ENCODE results near the gene ARAP2. TPM values are rescaled to one million over a fixed set of nuclear protein-coding genes. Genes with fewer than 3 reads are reported as not detected.
"Not testable (repeated sequence)": the region's sequence is repeated elsewhere in the genome, so short reads cannot be mapped to it uniquely, and the experiment has no call there.

ARAP2 gene
- total RNA-seq, 1 experiment from 2014 or later = not detected

GRCh38 chr4:36196145-36196913 lies 48.0 kb downstream of the ARAP2 start:
- no peak for DNase-seq (ENCODE audit: low spot score)
- in situ Hi-C loops (cut with HindIII; ENCODE audit: low sequenced_read_pairs) = no loop called here

GRCh38 chr4:36192922-36193321 lies 51.4 kb downstream of the ARAP2 start:
- DNase-seq (ENCODE audit: low spot score) = no peak
- in situ Hi-C loops (cut with HindIII; ENCODE audit: low sequenced_read_pairs) = no loop called here

GRCh38 chr4:36189511-36190226 lies 54.6 kb downstream of the ARAP2 start:
- in situ Hi-C loops (cut with HindIII; ENCODE audit: low sequenced_read_pairs) = no loop called here
- no peak for DNase-seq (ENCODE audit: low spot score)

GRCh38 chr4:36187723-36188333 lies 56.5 kb downstream of the ARAP2 start:
- in situ Hi-C loops (cut with HindIII; ENCODE audit: low sequenced_read_pairs) = no loop called here
- DNase-seq (ENCODE audit: low spot score) = peak; percentile 13

GRCh38 chr4:36183665-36184393 lies 60.5 kb downstream of the ARAP2 start:
- in situ Hi-C loops (cut with HindIII; ENCODE audit: low sequenced_read_pairs) = no loop called here
- no peak for DNase-seq (ENCODE audit: low spot score)

GRCh38 chr4:36183232-36183631 lies 61.1 kb downstream of the ARAP2 start:
- no peak for DNase-seq (ENCODE audit: low spot score)
- in situ Hi-C loops (cut with HindIII; ENCODE audit: low sequenced_read_pairs) = no loop called here

- DNase-seq (ENCODE audit: low spot score); in situ Hi-C loops (cut with HindIII; ENCODE audit: low sequenced_read_pairs): not testable (repeated sequence)
These were observed 62.0 kb downstream of the ARAP2 start for GRCh38 chr4:36182315-36182714.

- DNase-seq (ENCODE audit: low spot score) = no peak
- in situ Hi-C loops (cut with HindIII; ENCODE audit: low sequenced_read_pairs) = no loop called here
These were observed 64.1 kb downstream of the ARAP2 start for GRCh38 chr4:36180206-36180605.

- in situ Hi-C loops (cut with HindIII; ENCODE audit: low sequenced_read_pairs) = no loop called here
- no peak for DNase-seq (ENCODE audit: low spot score)
These were observed 65.8 kb downstream of the ARAP2 start for GRCh38 chr4:36178484-36178883.

- in situ Hi-C loops (cut with HindIII; ENCODE audit: low sequenced_read_pairs) = no loop called here
These were observed 66.4 kb downstream of the ARAP2 start for GRCh38 chr4:36177946-36178345.

GRCh38 chr4:36174570-36174969 lies 69.7 kb downstream of the ARAP2 start:
- no peak for DNase-seq (ENCODE audit: low spot score)
- in situ Hi-C loops (cut with HindIII; ENCODE audit: low sequenced_read_pairs) = no loop called here

More at GRCh38 chr4:36177946-36178345, 66.4 kb downstream of the ARAP2 start:
- DNase-seq (ENCODE audit: low spot score) = no peak

GRCh38 chr4:36173905-36174304 lies 70.4 kb downstream of the ARAP2 start:
- in situ Hi-C loops (cut with HindIII; ENCODE audit: low sequenced_read_pairs) = no loop called here
- no peak for DNase-seq (ENCODE audit: low spot score)

GRCh38 chr4:36172656-36173055 lies 71.7 kb downstream of the ARAP2 start:
- DNase-seq (ENCODE audit: low spot score) = peak; percentile 12
- in situ Hi-C loops (cut with HindIII; ENCODE audit: low sequenced_read_pairs) = no loop called here

- DNase-seq (ENCODE audit: low spot score) = no peak
- in situ Hi-C loops (cut with HindIII; ENCODE audit: low sequenced_read_pairs) = no loop called here
These were observed 76.0 kb downstream of the ARAP2 start for GRCh38 chr4:36168127-36168878.

GRCh38 chr4:36165631-36166005 lies 78.7 kb downstream of the ARAP2 start:
- no peak for DNase-seq (ENCODE audit: low spot score)
- in situ Hi-C loops (cut with HindIII; ENCODE audit: low sequenced_read_pairs) = no loop called here

- DNase-seq (ENCODE audit: low spot score) = peak; percentile 15
- in situ Hi-C loops (cut with HindIII; ENCODE audit: low sequenced_read_pairs) = no loop called here
These were observed 79.2 kb downstream of the ARAP2 start for GRCh38 chr4:36164900-36165630.

- DNase-seq (ENCODE audit: low spot score) = no peak
- in situ Hi-C loops (cut with HindIII; ENCODE audit: low sequenced_read_pairs) = no loop called here
These were observed 81.1 kb downstream of the ARAP2 start for GRCh38 chr4:36163198-36163597.

GRCh38 chr4:36159208-36159607 lies 85.1 kb downstream of the ARAP2 start:
- in situ Hi-C loops (cut with HindIII; ENCODE audit: low sequenced_read_pairs) = no loop called here
- no peak for DNase-seq (ENCODE audit: low spot score)
